Measurements from ENCODE around the gene ME1.
"Not testable (repeated sequence)": the region's sequence is repeated elsewhere in the genome, so short reads cannot be mapped to it uniquely, and the experiment has no call there.

The ME1 gene

GRCh38 chr6:83432636-83433035 is 1.8 kb upstream of the ME1 start:
- DNase-seq = no peak

- DNase-seq = no peak
These were observed 799 bp upstream of the ME1 start for GRCh38 chr6:83431545-83432155.

GRCh38 chr6:83429857-83430610 is 817 bp downstream of the ME1 start:
- no peak for DNase-seq

- DNase-seq = no peak
These were observed 1.6 kb downstream of the ME1 start for GRCh38 chr6:83429269-83429668.

- DNase-seq = no peak
These were observed 6.3 kb downstream of the ME1 start for GRCh38 chr6:83424392-83425018.

- DNase-seq = no peak
These were observed 12.8 kb downstream of the ME1 start for GRCh38 chr6:83417880-83418663.

GRCh38 chr6:83413068-83413467 is 17.8 kb downstream of the ME1 start:
- DNase-seq = no peak

GRCh38 chr6:83411731-83412130 is 19.1 kb downstream of the ME1 start:
- DNase-seq = no peak

GRCh38 chr6:83403191-83403590 is 27.7 kb downstream of the ME1 start:
- DNase-seq = no peak

- DNase-seq = no peak
These were observed 41.2 kb downstream of the ME1 start for GRCh38 chr6:83389606-83390005.

- DNase-seq = no peak
These were observed 45.4 kb downstream of the ME1 start for GRCh38 chr6:83385473-83385872.

- DNase-seq = no peak
These were observed 46.1 kb downstream of the ME1 start for GRCh38 chr6:83384751-83385150.

GRCh38 chr6:83381949-83382348 is 48.9 kb downstream of the ME1 start:
- no peak for DNase-seq

- DNase-seq = no peak
These were observed 52.0 kb downstream of the ME1 start for GRCh38 chr6:83378621-83379388.

GRCh38 chr6:83371423-83371822 is 59.4 kb downstream of the ME1 start:
- no peak for DNase-seq

- no peak for DNase-seq
These were observed 60.3 kb downstream of the ME1 start for GRCh38 chr6:83370567-83370966.

- no peak for DNase-seq
These were observed 61.2 kb downstream of the ME1 start for GRCh38 chr6:83369692-83370091.

GRCh38 chr6:83368577-83368976 is 62.3 kb downstream of the ME1 start:
- no peak for DNase-seq

- no peak for DNase-seq
These were observed 63.7 kb downstream of the ME1 start for GRCh38 chr6:83367104-83367503.

- no peak for DNase-seq
These were observed 64.9 kb downstream of the ME1 start for GRCh38 chr6:83365931-83366330.

GRCh38 chr6:83362349-83362748 is 68.5 kb downstream of the ME1 start:
- not testable (repeated sequence) for DNase-seq

GRCh38 chr6:83359638-83360037 is 71.2 kb downstream of the ME1 start:
- no peak for DNase-seq

All from right kidney (tissue), 1 donor.